Breast epithelium (tissue), 3 donors: Measurements from ENCODE around the gene ITGAE.

Source experiments
- CTCF ChIP-seq, 3 donors: fragments of 450-650 bp; IDR thresholded peaks; one replicate each; pipeline ENCODE4 v1.5.1; 2016 to 2017; ENCODE audit warnings: antibody characterized with exemption in 3 of 3, mild to moderate bottlenecking in 3 of 3, moderate library complexity in 3 of 3
- POLR2AphosphoS5 ChIP-seq, 3 donors: sonication (generic); formaldehyde crosslinking; IDR thresholded peaks; one replicate each; pipeline ENCODE4 v1.6.1; 2017; ENCODE audit warnings: antibody characterized with exemption in 3 of 3

GRCh38 chr17:3750296-3750695 is 50.7 kb downstream of the ITGAE start:
- no peak for TF ChIP-seq POLR2AphosphoS5 (IDR thresholded peaks at IDR 0.05)
- no peak for TF ChIP-seq CTCF (IDR thresholded peaks at IDR 0.05)
